ENCODE results near the gene TREX2. TPM values are rescaled to one million over a fixed set of nuclear protein-coding genes. Genes with fewer than 3 reads are reported as not detected.

The TREX2 gene
- total RNA-seq, 2 donors from 2014 or later: 0.94 TPM; not detected in 1

DNA sequence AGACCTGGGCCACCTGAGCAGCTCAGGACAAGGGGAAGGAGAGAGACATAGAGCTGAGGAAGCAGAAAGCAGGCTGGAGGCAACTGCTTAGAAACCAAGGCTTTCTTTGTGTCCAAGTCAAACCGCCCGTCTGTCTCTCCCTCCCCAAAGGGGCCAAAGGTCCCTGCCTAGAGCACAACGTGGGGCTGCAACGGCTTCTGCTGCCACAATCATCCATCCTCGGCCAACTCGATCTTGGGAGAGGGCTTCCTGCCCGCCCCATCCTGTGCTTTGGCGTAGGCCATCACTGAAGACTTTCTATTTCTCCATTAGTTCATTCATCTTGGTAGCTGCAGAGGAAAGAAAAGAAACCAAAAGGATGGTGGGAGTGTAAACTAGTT is 1.7 kb upstream of the TREX2 start:
- TF ChIP-seq, protein P1, sequence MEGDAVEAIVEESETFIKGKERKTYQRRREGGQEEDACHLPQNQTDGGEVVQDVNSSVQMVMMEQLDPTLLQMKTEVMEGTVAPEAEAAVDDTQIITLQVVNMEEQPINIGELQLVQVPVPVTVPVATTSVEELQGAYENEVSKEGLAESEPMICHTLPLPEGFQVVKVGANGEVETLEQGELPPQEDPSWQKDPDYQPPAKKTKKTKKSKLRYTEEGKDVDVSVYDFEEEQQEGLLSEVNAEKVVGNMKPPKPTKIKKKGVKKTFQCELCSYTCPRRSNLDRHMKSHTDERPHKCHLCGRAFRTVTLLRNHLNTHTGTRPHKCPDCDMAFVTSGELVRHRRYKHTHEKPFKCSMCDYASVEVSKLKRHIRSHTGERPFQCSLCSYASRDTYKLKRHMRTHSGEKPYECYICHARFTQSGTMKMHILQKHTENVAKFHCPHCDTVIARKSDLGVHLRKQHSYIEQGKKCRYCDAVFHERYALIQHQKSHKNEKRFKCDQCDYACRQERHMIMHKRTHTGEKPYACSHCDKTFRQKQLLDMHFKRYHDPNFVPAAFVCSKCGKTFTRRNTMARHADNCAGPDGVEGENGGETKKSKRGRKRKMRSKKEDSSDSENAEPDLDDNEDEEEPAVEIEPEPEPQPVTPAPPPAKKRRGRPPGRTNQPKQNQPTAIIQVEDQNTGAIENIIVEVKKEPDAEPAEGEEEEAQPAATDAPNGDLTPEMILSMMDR (IDR thresholded peaks at IDR 0.05): no peak
- no peak for DNase-seq (ENCODE audit: low spot score)

DNA sequence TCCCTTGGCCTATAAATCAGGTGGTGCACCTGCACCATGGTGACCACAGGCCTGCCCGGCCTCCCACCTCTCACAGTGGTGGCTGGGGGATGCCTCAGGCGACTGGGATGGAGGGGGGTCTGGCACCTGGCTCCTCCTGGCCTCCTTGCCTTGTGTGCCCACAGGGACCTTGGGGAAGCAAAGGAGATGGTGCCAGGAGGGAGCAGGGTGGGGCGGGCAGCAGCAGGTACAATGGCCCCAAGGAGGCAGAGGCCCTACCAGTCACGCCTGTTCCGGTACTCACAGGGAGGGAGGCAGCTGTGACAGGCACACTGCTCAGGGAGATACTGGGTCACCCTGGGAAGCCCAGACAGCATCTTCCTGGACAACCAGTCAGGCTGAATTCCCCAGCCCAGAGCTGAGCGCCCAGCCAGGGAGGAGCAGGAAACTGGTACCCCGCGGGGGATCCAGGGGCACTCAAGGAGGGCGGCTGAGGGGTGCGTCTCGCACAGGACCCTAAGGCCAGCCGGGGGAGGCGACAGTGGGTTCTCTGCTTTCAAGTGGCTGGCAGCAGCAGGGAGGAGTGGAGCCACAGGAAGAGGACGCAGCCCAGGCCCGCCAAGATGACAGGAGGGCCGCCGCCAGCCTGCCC is 1.2 kb upstream of the TREX2 start:
- Histone ChIP-seq H3K9me3 (no peaks in the 10 kb centered on the region), H3K4me3 (no peak overlapping the region), H3K4me1 (no peaks in the 10 kb centered on the region), H3K27ac (no peak overlapping the region), H3K36me3 (no peaks in the 10 kb centered on the region), H3K27me3 (no peaks in the 10 kb centered on the region)
- TF ChIP-seq, protein P1 (IDR thresholded peaks at IDR 0.05): no peak
- no peak for DNase-seq (ENCODE audit: low spot score)

More for the DNA sequence above, 1.7 kb upstream of the TREX2 start:
- Histone ChIP-seq H3K27me3 (no peaks in the 10 kb centered on the region), H3K4me3 (no peak overlapping the region), H3K4me1 (no peaks in the 10 kb centered on the region), H3K27ac (no peak overlapping the region), H3K36me3 (no peaks in the 10 kb centered on the region), H3K9me3 (no peaks in the 10 kb centered on the region)

DNA sequence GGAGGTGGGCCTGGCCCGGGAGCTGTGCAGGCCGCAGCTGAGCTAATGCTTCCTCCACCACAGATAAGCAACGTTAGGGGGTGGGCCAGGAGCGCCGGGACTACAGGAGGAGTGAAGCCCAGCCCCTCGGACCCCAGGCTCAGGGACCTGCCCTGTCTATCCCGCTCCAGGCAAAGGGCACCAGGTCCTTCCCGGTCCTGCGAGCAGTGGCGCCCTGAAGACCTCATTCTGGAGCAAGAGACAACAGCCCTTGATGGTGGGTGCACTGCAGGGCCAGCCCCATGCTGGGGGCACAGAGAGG is 730 bp upstream of the TREX2 start:
- H3K4me1 ChIP-seq: no peaks in the 10 kb centered on the region
- TF ChIP-seq, protein P1 (IDR thresholded peaks at IDR 0.05): no peak

DNA sequence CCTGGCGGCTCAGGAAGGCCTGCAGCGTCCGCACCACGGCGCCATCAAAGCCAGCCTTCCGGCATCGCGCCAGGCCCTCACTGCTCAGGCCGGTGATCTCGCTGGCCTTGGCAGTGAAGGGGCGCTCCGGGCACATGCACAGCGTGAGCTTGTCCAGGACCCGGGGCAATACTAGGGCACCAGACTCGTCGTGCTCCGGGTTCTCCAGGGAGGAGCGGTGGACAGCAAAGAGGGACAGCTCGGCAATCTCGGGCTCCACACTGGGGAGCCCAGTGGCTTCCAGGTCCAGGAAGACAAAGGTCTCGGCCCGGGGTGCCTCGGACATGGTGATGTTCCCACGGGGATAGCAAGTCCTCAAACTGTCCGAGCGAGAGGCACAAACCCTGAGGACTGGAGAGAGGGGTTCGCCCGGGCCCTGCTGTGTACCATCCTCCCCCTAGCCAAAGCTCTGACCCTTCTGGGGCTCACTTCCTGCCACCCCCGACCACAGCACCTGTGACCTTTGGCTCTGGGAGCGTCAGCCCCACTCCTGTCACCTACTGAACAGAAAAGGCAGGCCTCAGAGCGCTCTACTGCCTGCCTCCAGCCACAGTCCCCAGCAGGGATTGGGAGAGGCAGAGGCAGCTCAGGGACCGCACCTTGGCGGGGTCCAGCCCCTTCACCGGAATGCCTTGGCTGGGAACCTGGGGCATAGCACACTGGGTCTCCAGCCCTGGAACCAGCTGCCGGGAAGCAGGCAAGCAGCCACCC is 575 bp downstream of the TREX2 start:
- Histone ChIP-seq H3K27ac (no peak overlapping the region), H3K4me3 (no peak overlapping the region), H3K27me3 (no peaks in the 10 kb centered on the region), H3K36me3 (no peaks in the 10 kb centered on the region), H3K9me3 (no peaks in the 10 kb centered on the region), H3K4me1 (no peaks in the 10 kb centered on the region)
- TF ChIP-seq, protein P1 (IDR thresholded peaks at IDR 0.05): no peak
- no peak for DNase-seq (ENCODE audit: low spot score)

More for the DNA sequence above, 730 bp upstream of the TREX2 start:
- H3K9me3 ChIP-seq: no peaks in the 10 kb centered on the region
- DNase-seq (ENCODE audit: low spot score): no peak
- H3K4me3 ChIP-seq: no peak overlapping the region
- H3K27ac ChIP-seq: no peak overlapping the region
- no peaks in the 10 kb centered on the region for H3K27me3 ChIP-seq
- H3K36me3 ChIP-seq: no peaks in the 10 kb centered on the region

DNA sequence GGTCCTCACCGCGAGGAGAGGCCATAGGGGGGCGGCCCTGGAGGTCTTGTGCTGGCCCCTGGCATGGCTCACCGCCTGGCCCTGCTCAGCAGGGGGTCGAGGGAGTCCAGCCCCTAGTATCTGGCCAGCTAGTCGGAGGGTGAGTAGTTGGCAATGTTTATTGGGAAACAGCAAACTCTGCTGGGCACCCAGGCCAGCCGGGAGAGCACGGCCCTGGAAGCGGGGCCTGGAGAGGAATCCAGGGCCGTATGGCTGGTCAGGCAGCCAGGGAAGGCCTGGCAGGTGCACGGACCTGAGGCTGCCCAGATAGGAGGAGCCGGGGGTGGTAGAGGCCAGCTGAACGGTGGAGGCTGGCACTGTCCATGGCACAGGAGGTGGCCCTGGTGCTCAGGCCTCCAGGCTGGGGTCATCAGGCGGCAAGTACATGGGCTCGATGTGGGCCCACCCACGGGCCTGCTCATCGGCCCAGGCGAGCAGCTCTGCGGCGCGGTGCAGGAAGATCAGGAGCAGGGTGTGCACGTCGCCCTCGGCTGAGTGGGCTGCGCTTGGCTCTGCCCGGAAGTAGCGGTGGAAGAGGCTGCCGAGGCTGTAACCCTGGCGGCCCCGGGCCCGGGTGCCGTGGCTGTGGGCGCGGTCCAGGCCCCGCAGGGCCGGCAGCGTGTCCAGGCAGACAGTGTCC is 1.4 kb downstream of the TREX2 start:
- Histone ChIP-seq H3K27ac (no peak overlapping the region), H3K9me3 (no peaks in the 10 kb centered on the region), H3K27me3 (no peaks in the 10 kb centered on the region), H3K36me3 (no peaks in the 10 kb centered on the region), H3K4me3 (no peak overlapping the region), H3K4me1 (no peaks in the 10 kb centered on the region)
- TF ChIP-seq, protein P1 (IDR thresholded peaks at IDR 0.05): no peak
- DNase-seq (ENCODE audit: low spot score): no peak
